GM18505 (cell line): ENCODE results near the gene IL13RA1.

Experiments used
- ATAC-seq: cut with Tn5 transposase; IDR thresholded peaks from one replicate; pipeline ENCODE4 v1.9.1; 2021; ENCODE audit not compliant: unreplicated experiment
- POLR2A ChIP-seq: IDR thresholded peaks from 4 replicates; pipeline ENCODE4 v1.6.1; 2011; ENCODE audit warnings: borderline replicate concordance; ENCODE audit not compliant: insufficient read depth, insufficient read length; ENCODE audit errors: extremely low read depth

IL13RA1 gene

GRCh38 chrX:118739577-118739976, 12.2 kb downstream of the IL13RA1 start:
- no peak for ATAC-seq

DNA sequence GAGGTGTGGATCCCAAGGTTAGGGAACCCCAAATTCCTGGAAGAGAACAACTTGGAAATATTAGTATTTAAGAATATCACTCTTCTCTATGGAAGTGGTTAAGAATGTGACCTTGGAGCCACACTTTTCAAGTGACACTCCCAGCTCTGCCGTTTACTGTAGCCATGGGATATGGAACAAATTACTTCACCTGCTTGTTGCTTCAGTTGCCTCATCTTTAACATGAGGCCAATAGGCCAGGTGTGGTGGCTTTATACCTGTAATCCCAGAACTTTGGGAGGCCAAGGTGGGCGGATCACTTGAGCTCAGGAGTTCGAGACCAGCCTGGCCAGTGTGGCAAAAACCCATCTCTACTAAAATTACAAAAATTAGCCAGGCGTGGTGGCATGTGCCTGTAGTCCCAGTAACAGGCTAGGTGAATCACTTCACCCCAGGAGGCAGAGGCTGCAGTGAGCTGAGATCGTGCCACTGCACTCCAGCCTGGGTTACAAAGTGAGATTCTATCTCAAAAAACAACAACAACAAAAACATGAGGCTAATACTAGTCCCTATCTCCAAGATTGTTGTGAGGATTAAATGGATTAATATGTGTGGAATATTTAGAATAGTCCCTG, 13.0 kb downstream of the IL13RA1 start:
- ATAC-seq = no peak
- TF ChIP-seq POLR2A = no peak

More at GRCh38 chrX:118739577-118739976, 12.2 kb downstream of the IL13RA1 start:
- TF ChIP-seq POLR2A = no peak

GRCh38 chrX:118742176-118742575, 14.8 kb downstream of the IL13RA1 start:
- TF ChIP-seq POLR2A = no peak
- no peak for ATAC-seq

- ATAC-seq = no peak
- no peak for TF ChIP-seq POLR2A
Measured at GRCh38 chrX:118745570-118745969, 18.2 kb downstream of the IL13RA1 start.

- TF ChIP-seq POLR2A = no peak
- peak; percentile 84 for ATAC-seq
Measured at GRCh38 chrX:118751950-118752783, 24.8 kb downstream of the IL13RA1 start.

- TF ChIP-seq POLR2A = no peak
- no peak for ATAC-seq
Measured at GRCh38 chrX:118755633-118756032, 28.2 kb downstream of the IL13RA1 start.

GRCh38 chrX:118756101-118756500, 28.7 kb downstream of the IL13RA1 start:
- no peak for TF ChIP-seq POLR2A
- no peak for ATAC-seq

GRCh38 chrX:118758511-118758910, 31.1 kb downstream of the IL13RA1 start:
- ATAC-seq = no peak
- no peak for TF ChIP-seq POLR2A

GRCh38 chrX:118760025-118760424, 32.6 kb downstream of the IL13RA1 start:
- no peak for ATAC-seq
- no peak for TF ChIP-seq POLR2A

GRCh38 chrX:118761939-118762707, 34.7 kb downstream of the IL13RA1 start:
- no peak for ATAC-seq
- TF ChIP-seq POLR2A = no peak

DNA sequence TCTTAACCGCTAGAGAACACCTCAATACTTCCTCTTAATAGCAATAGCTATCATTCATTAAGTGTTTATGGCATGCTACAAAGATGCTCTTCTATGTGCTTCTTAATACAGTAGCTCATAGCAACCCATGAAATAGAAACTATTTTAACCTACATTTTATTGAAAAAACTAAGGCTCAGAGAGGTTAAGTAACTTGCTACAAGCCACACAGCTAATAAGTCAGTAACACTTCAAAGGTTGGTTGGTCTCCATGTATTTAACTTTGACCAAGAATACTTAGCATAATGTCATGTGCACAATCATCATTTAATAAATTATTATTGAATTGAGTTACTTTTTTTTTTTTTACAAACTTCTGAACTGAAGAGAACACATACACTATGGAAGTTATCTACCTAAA, 36.1 kb downstream of the IL13RA1 start:
- no peak for TF ChIP-seq POLR2A
- ATAC-seq = no peak

DNA sequence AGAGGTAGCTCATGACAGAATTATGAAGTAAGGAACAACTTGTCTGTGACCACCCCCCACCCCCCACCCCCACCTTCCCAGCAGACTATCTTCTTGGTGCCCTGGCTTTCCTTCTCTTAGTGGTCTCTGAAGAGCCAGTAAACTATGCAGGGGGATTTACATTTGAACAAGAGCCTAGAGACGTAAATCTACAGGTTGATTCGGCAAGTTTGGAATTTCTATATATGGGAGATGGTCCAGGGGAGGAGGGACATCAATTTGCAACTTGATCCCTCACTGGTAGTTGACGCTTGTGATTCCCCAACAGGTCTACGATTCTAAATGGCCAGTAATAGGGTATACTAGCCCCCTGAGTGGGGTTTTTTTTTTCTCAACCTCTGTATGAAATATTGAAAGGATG, 36.7 kb downstream of the IL13RA1 start:
- no peak for ATAC-seq
- TF ChIP-seq POLR2A = no peak

GRCh38 chrX:118770133-118770760, 42.8 kb downstream of the IL13RA1 start:
- no peak for TF ChIP-seq POLR2A
- ATAC-seq = no peak
